PC-3 (cell line): ENCODE measurements around the gene RCBTB2.

Source experiments
- EZH2 ChIP-seq: fragments of 300-600 bp; sonication (generic); IDR thresholded peaks from one replicate; pipeline ENCODE4 v1.6.1; 2017; ENCODE audit warnings: antibody characterized with exemption, mild to moderate bottlenecking, low read length; ENCODE audit not compliant: unreplicated experiment
- TF ChIP-seq, protein P1 (sequence below): fragments of 300-600 bp; sonication (generic); conservative IDR thresholded peaks from 2 replicates; pipeline ENCODE4 v1.5.1; 2017; ENCODE audit warnings: antibody characterized with exemption, low read depth, mild to moderate bottlenecking, low read length

- TF ChIP-seq, protein P1, sequence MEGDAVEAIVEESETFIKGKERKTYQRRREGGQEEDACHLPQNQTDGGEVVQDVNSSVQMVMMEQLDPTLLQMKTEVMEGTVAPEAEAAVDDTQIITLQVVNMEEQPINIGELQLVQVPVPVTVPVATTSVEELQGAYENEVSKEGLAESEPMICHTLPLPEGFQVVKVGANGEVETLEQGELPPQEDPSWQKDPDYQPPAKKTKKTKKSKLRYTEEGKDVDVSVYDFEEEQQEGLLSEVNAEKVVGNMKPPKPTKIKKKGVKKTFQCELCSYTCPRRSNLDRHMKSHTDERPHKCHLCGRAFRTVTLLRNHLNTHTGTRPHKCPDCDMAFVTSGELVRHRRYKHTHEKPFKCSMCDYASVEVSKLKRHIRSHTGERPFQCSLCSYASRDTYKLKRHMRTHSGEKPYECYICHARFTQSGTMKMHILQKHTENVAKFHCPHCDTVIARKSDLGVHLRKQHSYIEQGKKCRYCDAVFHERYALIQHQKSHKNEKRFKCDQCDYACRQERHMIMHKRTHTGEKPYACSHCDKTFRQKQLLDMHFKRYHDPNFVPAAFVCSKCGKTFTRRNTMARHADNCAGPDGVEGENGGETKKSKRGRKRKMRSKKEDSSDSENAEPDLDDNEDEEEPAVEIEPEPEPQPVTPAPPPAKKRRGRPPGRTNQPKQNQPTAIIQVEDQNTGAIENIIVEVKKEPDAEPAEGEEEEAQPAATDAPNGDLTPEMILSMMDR, result no peak
- no peak for TF ChIP-seq EZH2
Observed at GRCh38 chr13:48576448-48577010, 43.6 kb upstream of the RCBTB2 start.
